Activated CD8-positive, alpha-beta memory T cell treated with anti-CD3 and anti-CD28 coated beads, Interleukin-2, amount 50 U/mL, for 48 hours (primary cell): ENCODE measurements around the gene ABCG5.

Experiments
- DNase-seq: peaks from one replicate; pipeline ENCODE4 v3.0.0-alpha.2; 2020

Gene ABCG5

GRCh38 chr2:43803113-43803512, 35.5 kb downstream of the ABCG5 start:
- no peak for DNase-seq

GRCh38 chr2:43802135-43802534, 36.5 kb downstream of the ABCG5 start:
- no peak for DNase-seq

GRCh38 chr2:43800894-43801293, 37.7 kb downstream of the ABCG5 start:
- DNase-seq = no peak

GRCh38 chr2:43798300-43798699, 40.3 kb downstream of the ABCG5 start:
- DNase-seq = no peak

GRCh38 chr2:43796206-43796605, 42.4 kb downstream of the ABCG5 start:
- DNase-seq = no peak

- DNase-seq = no peak
Measured at GRCh38 chr2:43794956-43795355, 43.7 kb downstream of the ABCG5 start.

GRCh38 chr2:43792653-43793052, 46.0 kb downstream of the ABCG5 start:
- no peak for DNase-seq

- DNase-seq = no peak
Measured at GRCh38 chr2:43791035-43791765, 47.4 kb downstream of the ABCG5 start.

GRCh38 chr2:43790147-43790546, 48.5 kb downstream of the ABCG5 start:
- no peak for DNase-seq

- DNase-seq = no peak
Measured at GRCh38 chr2:43788646-43789045, 50.0 kb downstream of the ABCG5 start.

GRCh38 chr2:43787895-43788294, 50.7 kb downstream of the ABCG5 start:
- DNase-seq = no peak

- DNase-seq = no peak
Measured at GRCh38 chr2:43778233-43778632, 60.4 kb downstream of the ABCG5 start.

GRCh38 chr2:43777306-43777926, 61.2 kb downstream of the ABCG5 start:
- DNase-seq = peak; percentile 60

- no peak for DNase-seq
Measured at GRCh38 chr2:43776324-43776723, 62.3 kb downstream of the ABCG5 start.

GRCh38 chr2:43774617-43775016, 64.0 kb downstream of the ABCG5 start:
- DNase-seq = no peak

GRCh38 chr2:43773876-43774613, 64.6 kb downstream of the ABCG5 start, which contains the start of gene DYNC2LI1:
Gene DYNC2LI1 (plus strand): TSS chr2:43774039. CDS start chr2:43774139, 100 bp downstream.
- peak; percentile 92 for DNase-seq

- DNase-seq = no peak
Measured at GRCh38 chr2:43766006-43766405, 72.6 kb downstream of the ABCG5 start.

GRCh38 chr2:43764086-43764705, 74.4 kb downstream of the ABCG5 start:
- DNase-seq = no peak

- no peak for DNase-seq
Measured at GRCh38 chr2:43763091-43763490, 75.5 kb downstream of the ABCG5 start.
